Measurements from ENCODE around the gene C20orf141.
"Not testable (repeated sequence)": the region's sequence is repeated elsewhere in the genome, so short reads cannot be mapped to it uniquely, and the experiment has no call there.

C20orf141 gene

DNA sequence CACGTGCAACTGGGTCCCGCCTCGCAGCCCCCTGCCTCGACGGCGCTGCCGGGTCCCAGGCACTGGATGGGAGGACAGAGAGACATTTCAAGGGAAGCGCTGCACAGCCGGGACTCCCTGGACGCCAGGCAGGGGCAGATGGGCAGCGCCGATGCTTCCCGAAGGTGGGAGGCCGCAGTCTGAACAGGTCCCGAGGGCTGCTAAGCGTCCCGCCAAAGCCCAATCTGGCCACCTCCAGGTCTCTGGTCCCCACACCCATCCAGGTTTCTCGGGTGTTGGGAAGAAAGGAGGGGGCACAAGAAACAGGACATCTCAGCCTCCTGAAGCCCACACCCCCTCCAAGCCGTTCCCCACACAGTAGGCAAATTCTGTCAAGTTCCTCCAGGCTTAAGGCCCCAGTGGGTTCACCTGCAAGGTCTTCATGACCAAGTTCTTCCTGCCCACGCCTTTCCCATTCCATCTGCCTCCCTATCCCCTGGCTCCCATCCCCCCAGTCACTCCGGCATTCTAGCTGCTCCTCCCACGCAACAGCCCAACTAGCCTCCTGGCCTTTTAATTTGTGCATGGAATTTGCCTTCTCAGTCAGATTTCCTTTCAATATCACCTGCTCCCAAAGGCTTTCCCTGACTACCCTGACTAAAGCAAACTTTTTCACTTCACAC, 9.0 kb upstream of the C20orf141 start:
- no CpG with 5 or more reads among the region's 22 CpGs for WGBS (ENCODE audit: extremely low coverage, insufficient coverage, insufficient read length)
- H3K9me3 ChIP-seq (ENCODE audit: insufficient read depth, low read depth, low read length) = peaks cover 2% of the 10 kb centered on the region
- H3K4me1 ChIP-seq (ENCODE audit: control insufficient read depth in 1 of 2, insufficient read depth in 2 of 2, low read length in 2 of 2) = peaks cover 0 to 3% of the 10 kb centered on the region in 2 experiments

DNA sequence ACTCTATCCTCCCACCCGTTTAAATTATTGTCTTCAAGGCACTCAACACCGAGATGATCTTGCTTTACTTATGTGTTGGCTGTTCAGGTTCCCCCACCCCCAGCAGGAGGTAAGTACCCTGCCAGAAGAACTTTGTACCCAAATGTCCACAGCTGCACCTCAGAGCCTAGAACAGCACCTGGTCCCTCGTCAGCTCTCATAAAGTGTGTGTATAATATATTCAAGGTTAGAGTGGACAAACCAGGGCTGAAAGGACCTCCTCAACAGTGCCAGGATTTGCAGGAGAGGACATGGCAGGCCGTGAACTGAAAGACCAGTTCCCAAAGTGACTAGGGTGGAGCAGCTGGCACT, 8.5 kb upstream of the C20orf141 start:
- Histone ChIP-seq H3K4me3 (ENCODE audit: low read depth, low read length) (no peak overlapping the region), H2AK5ac (ENCODE audit: low read length) (no peak overlapping the region), H2AFZ (ENCODE audit: insufficient read depth, low read length, poor library complexity) (no peak overlapping the region), H4K8ac (ENCODE audit: low read depth, low read length) (no peak overlapping the region), H4K12ac (ENCODE audit: low read depth, low read length) (no peak overlapping the region), H3K36me3 (ENCODE audit: control insufficient read depth in 1 of 2, insufficient read depth in 2 of 2, low read length in 2 of 2) (no peaks in the 10 kb centered on the region), H3K4ac (ENCODE audit: low read depth, low read length) (no peak overlapping the region), H3K27ac (ENCODE audit: low read depth, low read length) (no peak overlapping the region), H2BK120ac (ENCODE audit: insufficient read depth, low read length, poor library complexity) (no peak overlapping the region), H3K14ac (ENCODE audit: low read length) (no peak overlapping the region), H3K4me1 (ENCODE audit: control insufficient read depth in 1 of 2, insufficient read depth in 2 of 2, low read length in 2 of 2) (peaks cover 0 to 3% of the 10 kb centered on the region in 2 experiments), H3K23ac (ENCODE audit: low read length) (no peak overlapping the region), H3K79me1 (ENCODE audit: low read length) (no peaks in the 10 kb centered on the region), H3K9me3 (ENCODE audit: insufficient read depth, low read depth, low read length) (peaks cover 2% of the 10 kb centered on the region), H2BK5ac (ENCODE audit: low read depth, low read length, poor library complexity) (no peak overlapping the region), H3K9ac (ENCODE audit: low read length) (no peak overlapping the region), H3K4me2 (ENCODE audit: low read length) (no peak overlapping the region), H3K79me2 (ENCODE audit: control insufficient read depth, insufficient read depth, low read length, poor library complexity) (no peaks in the 10 kb centered on the region), H3K27me3 (ENCODE audit: insufficient read depth, low read length) (peaks cover 42% of the 10 kb centered on the region), H3K18ac (ENCODE audit: low read length) (no peak overlapping the region), H4K91ac (ENCODE audit: low read depth, low read length) (no peak overlapping the region), H2BK12ac (ENCODE audit: low read length) (no peak overlapping the region)
- no CpG with 5 or more reads among the region's 4 CpGs for WGBS (ENCODE audit: extremely low coverage, insufficient coverage, insufficient read length)
- no peak for DNase-seq

More for the DNA sequence above, 9.0 kb upstream of the C20orf141 start:
- Histone ChIP-seq H2BK5ac (ENCODE audit: low read depth, low read length, poor library complexity) (no peak overlapping the region), H3K27ac (ENCODE audit: low read depth, low read length) (no peak overlapping the region), H3K4me2 (ENCODE audit: low read length) (no peak overlapping the region), H3K23ac (ENCODE audit: low read length) (no peak overlapping the region), H3K36me3 (ENCODE audit: control insufficient read depth in 1 of 2, insufficient read depth in 2 of 2, low read length in 2 of 2) (no peaks in the 10 kb centered on the region), H3K4me3 (ENCODE audit: low read depth, low read length) (peak overlapping the region; percentile 1), H3K14ac (ENCODE audit: low read length) (no peak overlapping the region), H3K79me2 (ENCODE audit: control insufficient read depth, insufficient read depth, low read length, poor library complexity) (no peaks in the 10 kb centered on the region), H3K4ac (ENCODE audit: low read depth, low read length) (no peak overlapping the region), H2AK5ac (ENCODE audit: low read length) (no peak overlapping the region), H4K91ac (ENCODE audit: low read depth, low read length) (no peak overlapping the region), H3K27me3 (ENCODE audit: insufficient read depth, low read length) (peaks cover 47% of the 10 kb centered on the region), H2AFZ (ENCODE audit: insufficient read depth, low read length, poor library complexity) (no peak overlapping the region), H3K79me1 (ENCODE audit: low read length) (no peaks in the 10 kb centered on the region), H3K9ac (ENCODE audit: low read length) (no peak overlapping the region), H4K8ac (ENCODE audit: low read depth, low read length) (no peak overlapping the region), H4K12ac (ENCODE audit: low read depth, low read length) (no peak overlapping the region), H2BK120ac (ENCODE audit: insufficient read depth, low read length, poor library complexity) (no peak overlapping the region), H2BK12ac (ENCODE audit: low read length) (no peak overlapping the region), H3K18ac (ENCODE audit: low read length) (no peak overlapping the region)
- no peak for DNase-seq

DNA sequence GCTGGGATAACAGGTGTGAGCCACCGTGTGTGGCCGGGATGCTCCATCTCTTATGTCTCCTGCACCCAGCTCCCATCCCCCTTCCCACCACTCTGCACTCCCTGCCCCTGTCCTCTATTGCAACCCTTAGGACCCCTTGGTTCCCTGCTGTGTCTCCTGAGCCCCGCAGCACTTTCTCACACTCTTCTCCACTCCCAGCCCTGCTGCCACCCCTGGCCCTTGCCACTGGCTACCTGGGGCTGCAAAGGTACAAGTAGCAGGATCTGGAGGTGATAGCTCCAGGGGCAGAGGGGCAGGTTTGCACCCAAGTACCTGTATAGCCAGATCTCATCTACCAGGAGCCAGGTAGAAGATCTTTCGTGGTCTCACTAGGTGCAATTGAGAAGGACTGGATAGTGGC, 7.8 kb upstream of the C20orf141 start:
- H3K4me1 ChIP-seq (ENCODE audit: control insufficient read depth in 1 of 2, insufficient read depth in 2 of 2, low read length in 2 of 2) = peaks cover 0 to 3% of the 10 kb centered on the region in 2 experiments
- H3K9ac ChIP-seq (ENCODE audit: low read length) = no peak overlapping the region
- H3K36me3 ChIP-seq (ENCODE audit: control insufficient read depth in 1 of 2, insufficient read depth in 2 of 2, low read length in 2 of 2) = no peaks in the 10 kb centered on the region
- H3K79me1 ChIP-seq (ENCODE audit: low read length) = no peaks in the 10 kb centered on the region
- no peak overlapping the region for H3K4ac ChIP-seq (ENCODE audit: low read depth, low read length)
- H4K91ac ChIP-seq (ENCODE audit: low read depth, low read length) = no peak overlapping the region
- H2BK120ac ChIP-seq (ENCODE audit: insufficient read depth, low read length, poor library complexity) = no peak overlapping the region
- no peak for DNase-seq
- H4K12ac ChIP-seq (ENCODE audit: low read depth, low read length) = no peak overlapping the region
- peaks cover 37% of the 10 kb centered on the region for H3K27me3 ChIP-seq (ENCODE audit: insufficient read depth, low read length)
- H3K9me3 ChIP-seq (ENCODE audit: insufficient read depth, low read depth, low read length) = peaks cover 2% of the 10 kb centered on the region
- H3K27ac ChIP-seq (ENCODE audit: low read depth, low read length) = no peak overlapping the region
- H2BK5ac ChIP-seq (ENCODE audit: low read depth, low read length, poor library complexity) = no peak overlapping the region
- H4K8ac ChIP-seq (ENCODE audit: low read depth, low read length) = no peak overlapping the region
- WGBS (ENCODE audit: extremely low coverage, insufficient coverage, insufficient read length) = no CpG with 5 or more reads among the region's 4 CpGs
- H2AK5ac ChIP-seq (ENCODE audit: low read length) = no peak overlapping the region
- no peak overlapping the region for H2BK12ac ChIP-seq (ENCODE audit: low read length)
- no peak overlapping the region for H3K23ac ChIP-seq (ENCODE audit: low read length)
- H3K4me2 ChIP-seq (ENCODE audit: low read length) = no peak overlapping the region
- no peak overlapping the region for H3K18ac ChIP-seq (ENCODE audit: low read length)
- no peak overlapping the region for H3K14ac ChIP-seq (ENCODE audit: low read length)
- H3K4me3 ChIP-seq (ENCODE audit: low read depth, low read length) = no peak overlapping the region
- no peak overlapping the region for H2AFZ ChIP-seq (ENCODE audit: insufficient read depth, low read length, poor library complexity)
- no peaks in the 10 kb centered on the region for H3K79me2 ChIP-seq (ENCODE audit: control insufficient read depth, insufficient read depth, low read length, poor library complexity)

DNA sequence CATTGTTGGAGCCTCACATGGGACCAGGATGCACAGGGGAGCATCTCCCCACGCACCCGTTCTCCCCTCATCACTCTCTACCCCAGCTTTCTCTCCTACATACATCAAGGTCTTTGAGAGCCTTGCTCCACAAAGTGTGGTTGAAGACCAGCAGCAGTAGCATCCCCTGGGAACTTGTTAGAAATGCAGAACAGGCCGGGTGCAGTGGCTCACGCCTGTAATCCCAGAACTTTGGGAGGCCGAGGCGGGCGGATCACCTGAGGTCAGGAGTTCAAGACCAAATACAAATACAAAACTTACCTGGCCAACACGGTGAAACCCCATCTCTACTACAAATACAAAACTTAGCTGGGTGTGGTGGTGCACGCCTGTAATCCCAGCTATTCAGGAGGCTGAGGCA, 6.9 kb upstream of the C20orf141 start:
- H3K79me2 ChIP-seq (ENCODE audit: control insufficient read depth, insufficient read depth, low read length, poor library complexity); H3K4ac ChIP-seq (ENCODE audit: low read depth, low read length); H4K12ac ChIP-seq (ENCODE audit: low read depth, low read length); H3K4me1 ChIP-seq (ENCODE audit: control insufficient read depth in 1 of 2, insufficient read depth in 2 of 2, low read length in 2 of 2); DNase-seq; H3K79me1 ChIP-seq (ENCODE audit: low read length); H3K27ac ChIP-seq (ENCODE audit: low read depth, low read length); H2BK120ac ChIP-seq (ENCODE audit: insufficient read depth, low read length, poor library complexity); H2AFZ ChIP-seq (ENCODE audit: insufficient read depth, low read length, poor library complexity); H3K9me3 ChIP-seq (ENCODE audit: insufficient read depth, low read depth, low read length); H2BK5ac ChIP-seq (ENCODE audit: low read depth, low read length, poor library complexity); H2BK12ac ChIP-seq (ENCODE audit: low read length); H4K8ac ChIP-seq (ENCODE audit: low read depth, low read length); H3K18ac ChIP-seq (ENCODE audit: low read length); H3K9ac ChIP-seq (ENCODE audit: low read length); H3K23ac ChIP-seq (ENCODE audit: low read length); H3K36me3 ChIP-seq (ENCODE audit: control insufficient read depth in 1 of 2, insufficient read depth in 2 of 2, low read length in 2 of 2); H3K14ac ChIP-seq (ENCODE audit: low read length); H2AK5ac ChIP-seq (ENCODE audit: low read length); H3K4me2 ChIP-seq (ENCODE audit: low read length); H3K4me3 ChIP-seq (ENCODE audit: low read depth, low read length); H4K91ac ChIP-seq (ENCODE audit: low read depth, low read length): not testable (repeated sequence)
- peaks cover 34% of the 10 kb centered on the region for H3K27me3 ChIP-seq (ENCODE audit: insufficient read depth, low read length)
- WGBS (ENCODE audit: extremely low coverage, insufficient coverage, insufficient read length) = no CpG with 5 or more reads among the region's 9 CpGs

Measured in trophoblast cell (in vitro differentiated cells and primary cell).